HUES6 (cell line): ENCODE data around the gene MPLKIP.
A peak's percentile ranks its signal among the peaks of the same experiment; 100 is the strongest.
"Not testable (repeated sequence)": the region's sequence is repeated elsewhere in the genome, so short reads cannot be mapped to it uniquely, and the experiment has no call there.

Experiments
- H3K27ac ChIP-seq: 2 replicates; pipeline ENCODE4 v1.7.0; 2013; ENCODE audit warnings: low read depth, mild to moderate bottlenecking, low read length, inconsistent platforms
- H3K27me3 ChIP-seq: 2 replicates; pipeline ENCODE4 v1.6.1; 2013; ENCODE audit warnings: low read length; ENCODE audit not compliant: control insufficient read depth, insufficient read depth
- H3K36me3 ChIP-seq: 2 replicates; pipeline ENCODE4 v1.6.1; 2013; ENCODE audit warnings: low read length; ENCODE audit not compliant: control insufficient read depth, insufficient read depth
- H3K4me1 ChIP-seq: 2 replicates; pipeline ENCODE4 v1.6.1; 2013; ENCODE audit warnings: low read length; ENCODE audit not compliant: control insufficient read depth, insufficient read depth
- H3K4me3 ChIP-seq: 2 replicates; pipeline ENCODE4 v1.5.1; 2013; ENCODE audit warnings: low read depth, low read length
- H3K9ac ChIP-seq: one replicate; pipeline ENCODE4 v1.6.1; 2013; ENCODE audit warnings: mild to moderate bottlenecking, low read length
- H3K9me3 ChIP-seq: 2 replicates; pipeline ENCODE4 v1.6.1; 2013; ENCODE audit warnings: low read depth, low read length; ENCODE audit not compliant: control insufficient read depth, insufficient read depth

Gene MPLKIP

DNA sequence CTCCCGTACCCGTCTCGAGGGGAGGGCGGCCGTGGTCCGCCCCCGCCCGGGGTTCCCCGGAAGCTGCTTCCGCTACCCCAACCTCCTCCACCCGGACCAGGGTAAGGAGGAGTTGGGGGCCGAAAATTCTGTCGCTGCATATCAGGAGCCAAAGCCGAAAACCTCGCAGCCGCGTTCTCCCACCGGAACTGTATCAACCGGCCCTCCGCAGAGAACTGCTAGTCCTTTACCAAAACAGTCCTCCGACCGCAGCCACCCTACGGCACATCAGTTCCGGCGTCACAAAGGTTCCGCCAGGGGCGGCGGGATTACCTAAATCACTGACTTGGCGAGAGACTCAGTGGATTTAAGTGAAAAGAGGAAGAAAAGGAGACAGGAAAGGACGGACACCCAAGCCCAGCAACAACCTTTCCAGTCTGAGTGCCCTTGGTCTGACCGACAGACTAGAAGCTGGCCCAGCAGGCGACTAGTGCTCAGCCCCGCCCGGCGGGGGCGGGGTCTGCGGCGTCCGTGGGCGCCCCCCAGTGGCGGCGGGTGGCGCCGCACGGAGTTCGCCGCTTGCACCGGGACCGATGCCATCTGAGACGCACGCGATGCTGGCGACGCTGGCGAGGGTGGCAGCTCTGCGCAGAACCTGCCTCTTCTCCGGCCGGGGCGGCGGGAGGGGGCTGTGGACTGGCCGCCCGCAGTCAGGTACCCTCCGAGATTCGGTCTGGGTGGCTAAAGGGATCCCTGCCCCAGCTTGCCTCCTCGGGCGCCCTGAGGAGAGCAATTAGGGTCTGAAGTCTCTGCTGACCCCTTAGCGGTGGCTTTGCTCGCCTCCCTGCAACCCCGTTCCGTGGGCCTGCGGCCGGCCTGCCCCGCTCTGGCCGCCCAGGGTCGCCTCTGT, at the start of gene MPLKIP, which contains the start of gene SUGCT:
Gene MPLKIP (minus strand): TSS at position 195 of the 889 bp plus-strand sequence. CDS start 55 bp downstream, at position 140.
Gene SUGCT (plus strand): TSS at position 578 of the 889 bp plus-strand sequence.
- peak within 1 kb of the TSS; percentile 97 for H3K4me3 ChIP-seq
- H3K4me1 ChIP-seq: peaks cover 6% of the 10 kb centered on the region; the same call in 1 of the 2 replicates
- peak within 1 kb of the TSS; percentile 87; the same call in 1 of the 2 replicates for H3K27ac ChIP-seq
- H3K36me3 ChIP-seq: peaks cover 3% of the 10 kb centered on the region
- H3K27me3 ChIP-seq: peaks cover 16% of the 10 kb centered on the region
- H3K9me3 ChIP-seq: no peaks in the 10 kb centered on the region
- H3K9ac ChIP-seq: peak within 1 kb of the TSS; percentile 87

GRCh38 chr7:40182452-40182851, 48.0 kb upstream of the MPLKIP start:
- Histone ChIP-seq H3K9me3 (no peaks in the 10 kb centered on the region), H3K27ac (no peak overlapping the region), H3K4me1 (no peaks in the 10 kb centered on the region), H3K4me3 (no peak overlapping the region), H3K9ac (no peak overlapping the region), H3K36me3 (no peaks in the 10 kb centered on the region), H3K27me3 (no peaks in the 10 kb centered on the region)

DNA sequence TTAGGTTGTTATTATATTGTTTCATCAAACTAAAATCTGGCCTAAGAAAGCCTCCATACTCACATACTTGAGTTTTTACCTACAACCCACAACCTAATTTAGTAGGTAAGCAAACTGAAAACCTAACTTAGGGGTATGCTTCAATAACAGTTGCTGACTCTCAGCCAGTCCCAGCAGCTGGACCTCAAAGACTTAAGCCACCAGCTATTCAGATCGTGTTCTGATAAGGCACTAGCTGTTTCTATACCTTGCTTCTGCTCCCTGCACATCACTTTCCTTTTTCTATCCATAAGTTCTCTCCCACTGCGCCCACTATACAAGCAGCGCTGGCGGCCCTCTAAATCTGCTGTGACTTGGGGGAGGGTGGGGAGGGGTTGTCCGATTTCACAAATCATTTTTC, 42.6 kb upstream of the MPLKIP start:
- H3K9ac ChIP-seq: no peak overlapping the region
- H3K4me1 ChIP-seq: no peaks in the 10 kb centered on the region
- no peak overlapping the region for H3K27ac ChIP-seq
- H3K9me3 ChIP-seq: no peaks in the 10 kb centered on the region
- H3K27me3 ChIP-seq: no peaks in the 10 kb centered on the region
- H3K4me3 ChIP-seq: no peak overlapping the region
- no peaks in the 10 kb centered on the region for H3K36me3 ChIP-seq

- Histone ChIP-seq H3K4me1 (peaks cover 4% of the 10 kb centered on the region; the same call in 1 of the 2 replicates), H3K9me3 (no peaks in the 10 kb centered on the region), H3K36me3 (no peaks in the 10 kb centered on the region), H3K9ac (no peak overlapping the region), H3K27me3 (no peaks in the 10 kb centered on the region), H3K4me3 (no peak overlapping the region), H3K27ac (no peak overlapping the region)
These were observed 41.5 kb upstream of the MPLKIP start for GRCh38 chr7:40175725-40176510.

DNA sequence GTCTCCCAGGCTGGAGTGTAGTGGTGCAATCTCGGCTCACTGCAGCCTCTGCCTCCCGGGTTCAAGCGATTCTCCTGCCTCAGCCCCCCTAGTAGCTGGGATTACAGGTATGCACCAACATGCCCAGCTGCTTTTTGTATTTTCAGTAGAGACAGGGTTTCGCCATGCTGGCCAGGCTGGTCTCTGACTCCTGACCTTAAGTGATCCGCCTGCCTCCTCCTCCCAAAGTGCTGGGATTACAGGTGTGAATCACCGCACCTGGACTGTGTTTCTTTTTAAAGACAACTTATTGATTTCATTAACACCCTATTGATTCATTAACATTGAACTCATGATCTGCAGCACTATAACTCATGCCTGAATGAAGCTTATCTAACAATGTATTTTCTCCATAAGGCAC, 40.8 kb upstream of the MPLKIP start:
- not testable (repeated sequence) for H3K9ac ChIP-seq, H3K27me3 ChIP-seq, H3K9me3 ChIP-seq, H3K4me1 ChIP-seq, H3K36me3 ChIP-seq, H3K27ac ChIP-seq, H3K4me3 ChIP-seq

DNA sequence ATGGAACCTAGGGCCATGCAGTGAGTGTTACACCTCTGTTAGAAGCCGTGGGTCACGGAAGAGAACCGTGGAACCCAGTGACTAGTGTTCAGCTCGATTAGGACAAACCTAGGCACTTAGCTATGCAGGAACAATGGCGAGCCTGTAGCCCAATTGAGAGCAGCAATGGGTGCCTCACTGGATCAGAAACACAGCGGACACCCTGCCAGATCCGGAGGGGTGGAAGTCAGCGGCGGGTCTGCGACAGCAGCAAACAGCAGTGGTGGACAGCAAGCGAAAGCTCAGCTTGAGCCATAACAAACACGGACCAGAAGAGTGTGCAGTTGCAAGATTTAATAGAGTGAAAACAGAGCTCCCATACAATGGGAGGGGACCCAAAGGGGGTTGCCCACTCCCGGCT, 38.7 kb upstream of the MPLKIP start:
- H3K27ac ChIP-seq, H3K36me3 ChIP-seq, H3K9me3 ChIP-seq, H3K9ac ChIP-seq, H3K4me3 ChIP-seq, H3K4me1 ChIP-seq, H3K27me3 ChIP-seq: not testable (repeated sequence)

DNA sequence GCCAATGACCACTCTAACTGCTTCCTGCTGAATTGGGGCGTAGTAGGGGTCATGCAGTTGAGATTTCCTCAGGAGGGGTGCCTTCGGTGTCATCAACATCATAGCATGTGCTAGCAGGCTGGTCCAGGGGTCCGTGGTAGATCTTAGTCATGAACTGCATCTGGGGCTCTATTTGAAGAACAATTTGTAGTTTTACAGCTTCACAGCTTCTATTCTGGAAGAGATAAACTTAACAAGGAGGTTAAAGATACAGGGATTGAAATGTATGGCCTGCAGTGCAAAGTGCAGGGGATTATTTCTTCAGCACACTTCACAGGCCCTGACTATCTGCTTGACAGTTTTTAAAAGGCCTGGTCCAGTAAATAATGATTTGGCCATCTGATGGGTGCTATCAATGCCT, 33.8 kb upstream of the MPLKIP start:
- not testable (repeated sequence) for H3K27ac ChIP-seq, H3K9me3 ChIP-seq, H3K36me3 ChIP-seq, H3K4me1 ChIP-seq, H3K27me3 ChIP-seq, H3K4me3 ChIP-seq, H3K9ac ChIP-seq

DNA sequence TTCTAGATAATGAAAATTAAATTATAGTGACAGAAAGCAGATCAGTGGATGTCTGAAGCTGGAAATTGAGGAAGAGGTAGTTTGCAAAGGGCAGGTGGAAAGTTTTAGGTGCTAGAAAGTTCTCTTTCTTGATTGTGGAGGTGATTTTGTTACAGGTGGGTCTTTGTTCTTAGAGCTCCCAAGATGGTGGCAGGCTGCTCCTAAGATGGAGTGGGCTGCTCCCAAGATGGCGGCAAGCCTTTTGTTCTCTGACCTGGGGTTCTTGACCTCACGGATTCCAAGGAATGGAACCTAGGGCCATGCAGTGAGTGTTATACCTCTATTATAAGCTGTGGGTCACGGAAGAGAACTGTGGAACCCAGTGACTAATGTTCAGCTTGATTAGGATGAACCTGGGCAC, 32.9 kb upstream of the MPLKIP start:
- no peaks in the 10 kb centered on the region for H3K9me3 ChIP-seq
- no peaks in the 10 kb centered on the region for H3K36me3 ChIP-seq
- peaks cover 6% of the 10 kb centered on the region; the same call in 1 of the 2 replicates for H3K4me1 ChIP-seq
- H3K4me3 ChIP-seq: no peak overlapping the region
- H3K27ac ChIP-seq: no peak overlapping the region
- H3K27me3 ChIP-seq: no peaks in the 10 kb centered on the region
- no peak overlapping the region for H3K9ac ChIP-seq

- Histone ChIP-seq H3K27ac (no peak overlapping the region), H3K4me1 (no peaks in the 10 kb centered on the region), H3K36me3 (no peaks in the 10 kb centered on the region), H3K9me3 (no peaks in the 10 kb centered on the region), H3K27me3 (no peaks in the 10 kb centered on the region), H3K4me3 (no peak overlapping the region), H3K9ac (no peak overlapping the region)
These were observed 30.8 kb upstream of the MPLKIP start for GRCh38 chr7:40165216-40165615.

DNA sequence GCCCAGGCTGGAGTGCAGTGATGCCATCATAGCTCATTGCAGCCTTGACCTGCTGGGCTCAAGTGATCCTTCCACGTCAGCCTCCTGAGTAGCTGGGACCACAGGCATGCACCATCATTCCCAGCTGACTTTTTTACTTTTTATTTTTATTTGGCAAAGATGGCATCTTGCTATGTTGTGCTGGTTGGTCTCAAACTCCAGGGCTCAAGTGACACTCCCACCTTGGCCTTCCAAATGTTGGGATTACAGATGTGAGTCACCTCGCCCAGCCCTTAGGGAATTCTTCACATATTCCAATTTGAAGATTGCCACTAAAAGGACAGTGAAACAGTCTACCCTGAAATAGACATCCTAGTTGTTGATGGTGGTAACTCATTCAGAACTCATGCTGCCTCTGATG, 28.1 kb upstream of the MPLKIP start:
- Histone ChIP-seq H3K4me3 (no peak overlapping the region), H3K27me3 (no peaks in the 10 kb centered on the region), H3K36me3 (no peaks in the 10 kb centered on the region), H3K27ac (no peak overlapping the region), H3K4me1 (no peaks in the 10 kb centered on the region), H3K9ac (no peak overlapping the region), H3K9me3 (no peaks in the 10 kb centered on the region)

DNA sequence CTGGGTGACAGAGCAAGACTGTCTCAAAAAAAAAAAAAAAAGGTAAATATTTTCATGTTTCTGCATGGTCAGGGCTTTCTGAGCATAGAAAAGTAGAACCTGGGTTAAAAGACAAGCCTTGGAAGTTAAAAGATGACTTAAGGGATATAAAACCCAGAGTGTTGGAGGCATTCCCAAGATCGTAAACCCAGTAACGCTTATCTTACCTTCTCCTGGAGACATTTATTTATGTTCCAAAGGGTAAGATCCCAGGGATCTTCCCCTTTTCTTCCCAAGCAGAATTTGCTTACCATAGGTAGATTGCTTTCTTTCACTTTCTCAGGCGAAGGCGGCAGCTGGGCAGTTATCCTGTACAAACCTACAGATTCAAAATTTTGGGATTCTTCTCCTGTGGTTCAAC, 22.6 kb upstream of the MPLKIP start:
- Histone ChIP-seq H3K9me3 (no peaks in the 10 kb centered on the region), H3K4me3 (no peak overlapping the region), H3K4me1 (no peaks in the 10 kb centered on the region), H3K36me3 (no peaks in the 10 kb centered on the region), H3K27me3 (no peaks in the 10 kb centered on the region), H3K27ac (no peak overlapping the region), H3K9ac (no peak overlapping the region)
